Mesendoderm (in vitro differentiated cells): ENCODE data around the gene P2RY6.

Source experiments
- DNase-seq: peaks from one replicate; pipeline ENCODE4 v3.0.0; 2013
- H2AK5ac ChIP-seq: 2 replicates; pipeline ENCODE4 v1.6.1; 2013; ENCODE audit warnings: low read length, inconsistent platforms
- H2BK120ac ChIP-seq: 2 replicates; pipeline ENCODE4 v1.6.1; 2013; ENCODE audit warnings: low read depth, mild to moderate bottlenecking, low read length, moderate library complexity, mixed read lengths
- H2BK15ac ChIP-seq: replicated peaks from 2 replicates; pipeline ENCODE4 v1.6.1; 2013; ENCODE audit warnings: low read depth, mild to moderate bottlenecking, moderate library complexity
- H2BK5ac ChIP-seq: 2 replicates; pipeline ENCODE4 v1.6.1; 2013; ENCODE audit warnings: low read length, inconsistent platforms
- H3K18ac ChIP-seq: 2 replicates; pipeline ENCODE4 v1.6.1; 2013; ENCODE audit warnings: mild to moderate bottlenecking, low read length, mixed read lengths
- H3K23ac ChIP-seq: one replicate; pipeline ENCODE4 v1.6.1; 2013; ENCODE audit warnings: low read length
- H3K27ac ChIP-seq: 2 replicates; pipeline ENCODE4 v1.5.1; 2013; ENCODE audit warnings: low read depth, mild to moderate bottlenecking, inconsistent platforms, low read length, moderate library complexity
- H3K27me3 ChIP-seq: 2 replicates; pipeline ENCODE4 v1.6.1; 2013; ENCODE audit warnings: low read length, control low read depth, mild to moderate bottlenecking, inconsistent platforms; ENCODE audit not compliant: insufficient read depth, poor library complexity
- H3K36me3 ChIP-seq: 2 replicates; pipeline ENCODE4 v1.6.1; 2013; ENCODE audit warnings: low read length, inconsistent platforms; ENCODE audit not compliant: control insufficient read depth, insufficient read depth
- H3K4ac ChIP-seq: one replicate; pipeline ENCODE4 v1.6.1; 2013; ENCODE audit warnings: low read depth, mild to moderate bottlenecking, low read length, moderate library complexity
- H3K4me1 ChIP-seq: 2 replicates; pipeline ENCODE4 v1.6.1; 2013; ENCODE audit warnings: low read depth, low read length, inconsistent platforms; ENCODE audit not compliant: control insufficient read depth
- H3K4me2 ChIP-seq: 2 replicates; pipeline ENCODE4 v1.6.1; 2013; ENCODE audit warnings: low read length
- H3K4me3 ChIP-seq: 2 replicates; pipeline ENCODE4 v1.5.1; 2013; ENCODE audit warnings: mild to moderate bottlenecking, low read length
- H3K56ac ChIP-seq: one replicate; pipeline ENCODE4 v1.6.1; 2013; ENCODE audit warnings: low read length
- H3K79me1 ChIP-seq: 2 replicates; pipeline ENCODE4 v1.6.1; 2013; ENCODE audit warnings: low read length, inconsistent platforms
- H3K79me2 ChIP-seq: 2 replicates; pipeline ENCODE4 v1.6.1; 2013; ENCODE audit warnings: mild to moderate bottlenecking, low read length; ENCODE audit not compliant: control insufficient read depth, insufficient read depth
- H3K9ac ChIP-seq: 2 replicates; pipeline ENCODE4 v1.6.1; 2013; ENCODE audit warnings: low read length, inconsistent platforms
- H4K5ac ChIP-seq: one replicate; pipeline ENCODE4 v1.6.1; 2013; ENCODE audit warnings: low read length
- H4K8ac ChIP-seq: one replicate; pipeline ENCODE4 v1.6.1; 2013; ENCODE audit warnings: low read depth, mild to moderate bottlenecking, control low read depth, low read length, moderate library complexity
- WGBS: extraction: QIAGEN DNeasy Blood & Tissue Kit; methylation state at CpG from one replicate; pipeline ENCODE4 v1.1.7; 2013; ENCODE audit warnings: low lambda C conversion rate, missing lambda C conversion rate; ENCODE audit not compliant: insufficient coverage; ENCODE audit errors: extremely low coverage; 5-methylcytosine and 5-hydroxymethylcytosine counted together

P2RY6 gene

DNA sequence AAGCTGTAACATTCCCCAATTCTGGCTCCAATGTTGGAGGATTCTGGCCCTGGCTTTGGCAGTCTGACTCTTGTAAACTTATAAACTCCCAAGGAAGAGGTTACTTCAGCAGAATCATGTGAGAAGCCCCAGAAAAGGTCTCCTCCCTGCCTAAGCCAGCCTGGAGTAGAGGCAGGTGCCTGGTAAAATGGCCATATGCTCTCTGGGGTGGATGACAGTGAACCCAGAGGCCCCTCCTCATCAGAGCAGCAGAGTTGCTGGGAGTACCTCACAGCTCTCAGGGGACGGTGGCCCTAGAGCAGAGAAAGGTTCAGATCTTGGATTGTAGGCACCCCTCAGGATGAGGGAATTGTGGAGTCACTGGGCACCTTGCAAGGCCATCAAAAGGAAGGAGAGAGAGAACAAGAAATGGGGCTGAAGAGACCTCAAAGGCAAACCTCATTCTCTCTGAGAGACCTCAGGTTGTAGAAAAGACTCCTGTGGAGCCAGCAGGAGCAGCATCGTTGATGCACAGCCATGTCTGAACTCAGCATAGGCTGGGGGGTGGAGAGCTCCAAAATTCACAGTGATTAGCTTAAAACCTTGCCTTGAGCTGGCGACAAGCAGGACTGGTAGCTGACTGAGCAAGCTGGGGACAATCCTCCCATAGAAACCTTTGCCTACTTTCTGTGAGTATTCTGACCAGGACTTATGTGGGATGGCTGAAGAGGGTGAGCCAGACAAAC lies 4.9 kb upstream of the P2RY6 start:
- no peak overlapping the region for H2BK5ac ChIP-seq
- no peak overlapping the region for H3K23ac ChIP-seq
- H3K9ac ChIP-seq = no peak overlapping the region
- no peak overlapping the region for H3K4ac ChIP-seq
- H3K27ac ChIP-seq = no peak overlapping the region
- H4K8ac ChIP-seq = no peak overlapping the region
- H2BK120ac ChIP-seq = no peak overlapping the region
- H3K56ac ChIP-seq = no peak overlapping the region
- no peak overlapping the region for H2AK5ac ChIP-seq
- no peaks in the 10 kb centered on the region for H3K79me1 ChIP-seq
- peaks cover 2% of the 10 kb centered on the region for H3K4me1 ChIP-seq
- peaks cover 2% of the 10 kb centered on the region for H3K27me3 ChIP-seq
- WGBS = no CpG with 5 or more reads among the region's 3 CpGs
- H3K4me2 ChIP-seq = no peak overlapping the region
- no peak overlapping the region for H3K4me3 ChIP-seq
- no peak overlapping the region for H2BK15ac ChIP-seq
- DNase-seq = no peak
- H3K36me3 ChIP-seq = no peaks in the 10 kb centered on the region
- H3K18ac ChIP-seq = no peak overlapping the region
- H3K79me2 ChIP-seq = no peaks in the 10 kb centered on the region
- no peak overlapping the region for H4K5ac ChIP-seq

DNA sequence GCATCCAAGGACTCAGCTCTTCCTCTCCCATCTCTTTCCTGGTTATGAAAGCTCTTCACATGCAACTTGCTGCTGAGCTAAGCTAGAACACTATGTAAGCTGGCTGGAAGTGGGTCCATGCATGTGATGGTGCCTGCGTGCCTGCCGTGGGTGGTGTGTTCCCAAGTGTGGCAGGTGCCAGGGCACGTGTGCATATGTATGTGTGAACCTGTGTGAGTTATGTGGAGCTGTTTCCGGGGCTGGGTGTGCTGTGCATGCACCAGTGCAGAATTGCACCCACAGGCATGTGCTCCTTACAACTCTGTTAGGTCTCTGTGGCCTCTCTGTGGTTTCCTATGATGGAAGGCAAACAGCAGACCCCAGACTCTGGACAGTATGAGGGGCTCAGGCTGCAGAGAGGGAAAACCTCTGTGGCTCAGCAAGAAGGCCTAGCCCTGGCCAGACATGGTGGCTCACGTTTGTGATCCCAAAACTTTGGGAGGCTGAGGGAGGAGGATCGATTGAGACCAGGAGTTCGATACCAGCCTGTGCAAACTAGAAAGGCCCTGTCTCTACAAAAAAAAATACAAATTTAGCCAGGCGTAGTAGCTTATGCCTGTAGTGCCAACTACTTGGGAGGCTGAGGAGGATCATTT lies 4.1 kb upstream of the P2RY6 start:
- H3K79me1 ChIP-seq = no peaks in the 10 kb centered on the region
- no peak overlapping the region for H3K4me2 ChIP-seq
- H2AK5ac ChIP-seq = no peak overlapping the region
- no peak overlapping the region for H3K4ac ChIP-seq
- H3K23ac ChIP-seq = no peak overlapping the region
- no peak overlapping the region for H2BK5ac ChIP-seq
- H3K27ac ChIP-seq = no peak overlapping the region
- no peaks in the 10 kb centered on the region for H3K79me2 ChIP-seq
- H3K18ac ChIP-seq = no peak overlapping the region
- H3K4me1 ChIP-seq = peaks cover 2% of the 10 kb centered on the region
- no peaks in the 10 kb centered on the region for H3K36me3 ChIP-seq
- WGBS = no CpG with 5 or more reads among the region's 8 CpGs
- H3K9ac ChIP-seq = no peak overlapping the region
- no peak overlapping the region for H3K4me3 ChIP-seq
- no peak overlapping the region for H4K5ac ChIP-seq
- DNase-seq = no peak
- H2BK120ac ChIP-seq = no peak overlapping the region
- peaks cover 2% of the 10 kb centered on the region for H3K27me3 ChIP-seq
- no peak overlapping the region for H2BK15ac ChIP-seq
- H4K8ac ChIP-seq = no peak overlapping the region
- H3K56ac ChIP-seq = no peak overlapping the region

DNA sequence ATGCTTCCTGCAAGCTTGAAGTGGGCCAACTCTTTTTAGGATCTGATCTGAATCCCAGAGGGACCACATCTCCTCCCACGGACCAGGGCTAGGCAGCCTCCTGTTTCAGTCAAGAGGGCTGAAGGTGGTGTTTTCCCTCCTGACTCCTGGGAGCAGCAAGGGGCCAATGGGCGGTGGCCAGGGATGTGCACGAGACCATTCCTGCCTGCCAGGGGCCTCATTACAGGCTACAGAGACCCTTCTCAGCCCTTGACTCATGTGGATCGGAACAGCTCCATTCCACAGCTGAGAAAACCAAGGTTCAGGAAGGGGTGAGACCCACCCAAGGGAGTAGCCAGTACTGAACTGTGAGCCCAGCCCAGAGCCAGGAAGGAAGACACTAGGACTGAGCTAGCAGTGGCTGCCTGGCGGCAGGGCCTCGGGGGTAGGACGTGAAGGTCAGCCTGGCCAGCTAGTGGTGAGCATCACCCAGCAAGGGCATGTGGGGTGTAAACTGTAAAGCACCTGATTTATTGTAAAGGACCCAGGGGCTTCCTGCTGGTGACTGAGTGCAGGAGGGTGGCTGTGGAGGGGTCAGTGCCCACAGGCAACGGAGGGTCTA lies 3.4 kb upstream of the P2RY6 start:
- no CpG with 5 or more reads among the region's 8 CpGs for WGBS
- H3K4ac ChIP-seq = no peak overlapping the region
- no peak overlapping the region for H2BK5ac ChIP-seq
- H3K4me2 ChIP-seq = no peak overlapping the region
- no peak overlapping the region for H3K4me3 ChIP-seq
- no peak overlapping the region for H4K8ac ChIP-seq
- H3K56ac ChIP-seq = no peak overlapping the region
- peak overlapping the region; percentile 30 for H3K23ac ChIP-seq
- H3K4me1 ChIP-seq = peaks cover 2% of the 10 kb centered on the region
- no peak overlapping the region for H2BK15ac ChIP-seq
- H3K27ac ChIP-seq = no peak overlapping the region
- H2BK120ac ChIP-seq = no peak overlapping the region
- H4K5ac ChIP-seq = no peak overlapping the region
- peaks cover 2% of the 10 kb centered on the region for H3K27me3 ChIP-seq
- no peaks in the 10 kb centered on the region for H3K79me1 ChIP-seq
- H2AK5ac ChIP-seq = no peak overlapping the region
- no peak overlapping the region for H3K18ac ChIP-seq
- H3K79me2 ChIP-seq = no peaks in the 10 kb centered on the region
- DNase-seq = no peak
- no peaks in the 10 kb centered on the region for H3K36me3 ChIP-seq
- H3K9ac ChIP-seq = no peak overlapping the region

DNA sequence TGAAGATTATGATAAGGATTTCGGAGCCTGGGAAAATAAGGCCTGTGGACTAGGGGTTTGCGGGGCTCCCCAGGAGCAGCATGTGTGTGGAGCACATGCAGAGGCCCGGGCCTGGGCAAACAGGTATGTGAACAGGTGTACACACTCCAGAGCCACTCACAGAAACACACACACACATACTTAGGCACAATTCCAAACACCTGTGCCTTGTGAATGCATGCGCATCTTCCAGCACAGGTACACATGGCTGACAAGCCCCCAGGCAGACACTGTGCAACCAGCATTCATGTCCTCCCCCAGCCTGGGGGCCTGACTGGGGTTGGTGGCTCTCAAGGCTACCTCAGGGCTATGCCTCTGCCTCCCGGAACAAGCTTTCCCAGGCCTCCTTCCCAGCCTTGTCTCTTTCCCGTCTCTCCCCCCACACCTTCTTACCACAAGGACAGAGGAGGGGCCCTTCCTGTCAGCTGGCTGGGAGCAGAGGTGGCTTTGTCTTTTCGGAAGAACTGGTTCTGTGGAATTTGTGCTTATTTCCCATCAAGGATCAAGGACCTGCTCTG lies 2.6 kb upstream of the P2RY6 start:
- H3K79me1 ChIP-seq = no peaks in the 10 kb centered on the region
- no CpG with 5 or more reads among the region's 7 CpGs for WGBS
- H3K18ac ChIP-seq = no peak overlapping the region
- H2BK15ac ChIP-seq = no peak overlapping the region
- peaks cover 2% of the 10 kb centered on the region for H3K27me3 ChIP-seq
- H4K5ac ChIP-seq = no peak overlapping the region
- no peak overlapping the region for H2AK5ac ChIP-seq
- H3K36me3 ChIP-seq = no peaks in the 10 kb centered on the region
- no peaks in the 10 kb centered on the region for H3K79me2 ChIP-seq
- no peak overlapping the region for H3K4me3 ChIP-seq
- no peak overlapping the region for H2BK5ac ChIP-seq
- peaks cover 2% of the 10 kb centered on the region for H3K4me1 ChIP-seq
- no peak overlapping the region for H3K56ac ChIP-seq
- H2BK120ac ChIP-seq = no peak overlapping the region
- H3K27ac ChIP-seq = no peak overlapping the region
- H3K9ac ChIP-seq = no peak overlapping the region
- no peak overlapping the region for H4K8ac ChIP-seq
- no peak overlapping the region for H3K4ac ChIP-seq
- peak; percentile 84 for DNase-seq
- no peak overlapping the region for H3K23ac ChIP-seq
- no peak overlapping the region for H3K4me2 ChIP-seq

DNA sequence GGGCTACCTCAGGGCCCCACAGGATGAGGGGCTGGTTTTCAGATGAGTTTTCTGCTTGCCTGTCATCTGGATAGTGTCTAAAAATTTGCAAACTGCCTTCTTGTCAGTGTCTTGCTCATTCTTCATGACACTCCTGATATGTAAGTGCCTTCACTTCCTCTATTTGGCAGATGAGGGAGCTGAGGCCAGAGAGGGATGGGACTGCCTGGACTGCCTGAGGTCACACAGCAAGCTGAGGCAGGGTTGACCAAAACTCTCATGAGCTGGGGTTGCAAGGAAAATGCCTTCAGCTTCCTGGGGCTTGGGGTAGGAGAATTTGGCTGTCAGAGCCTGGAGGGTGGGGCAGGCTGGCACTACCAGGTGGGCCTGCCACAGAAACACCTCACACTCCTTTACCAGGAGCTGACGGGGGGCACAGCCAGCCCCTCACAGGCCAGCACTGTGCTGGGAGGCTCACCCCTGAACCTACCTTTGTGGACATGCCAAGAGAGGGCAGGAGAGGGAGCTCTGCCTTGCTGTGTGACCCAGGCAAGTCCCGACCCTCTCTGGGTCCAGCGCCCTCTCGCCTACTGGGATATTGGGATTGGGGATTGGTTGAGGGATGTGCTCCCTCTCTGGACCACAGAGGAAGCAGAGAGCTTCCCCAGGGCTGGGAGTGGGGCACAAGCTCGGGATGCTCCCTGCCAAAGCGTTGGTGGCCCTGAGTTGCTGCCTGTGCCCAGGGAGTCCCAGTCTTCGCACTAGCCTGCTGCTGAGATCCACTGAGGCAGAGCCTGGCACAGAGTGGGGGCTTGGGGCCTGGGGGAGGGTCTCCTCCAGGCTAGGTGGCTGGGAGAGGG lies 1.9 kb upstream of the P2RY6 start:
- Histone ChIP-seq H3K4me2 (no peak overlapping the region), H2BK120ac (no peak overlapping the region), H2BK5ac (no peak overlapping the region), H4K8ac (no peak overlapping the region), H2BK15ac (no peak overlapping the region), H3K4ac (no peak overlapping the region), H3K79me2 (no peaks in the 10 kb centered on the region), H3K56ac (peak overlapping the region; percentile 30), H3K27ac (no peak overlapping the region), H3K9ac (no peak overlapping the region), H3K36me3 (no peaks in the 10 kb centered on the region), H2AK5ac (no peak overlapping the region), H4K5ac (no peak overlapping the region), H3K18ac (no peak overlapping the region), H3K23ac (no peak overlapping the region), H3K79me1 (no peaks in the 10 kb centered on the region), H3K27me3 (no peaks in the 10 kb centered on the region), H3K4me3 (no peak overlapping the region), H3K4me1 (peaks cover 2% of the 10 kb centered on the region)
- WGBS = no CpG with 5 or more reads among the region's 7 CpGs
- DNase-seq = no peak
